CD14-positive monocyte (primary cell): ENCODE measurements around the gene PFKFB4. TPM values are rescaled to one million over a fixed set of nuclear protein-coding genes. Genes with fewer than 3 reads are reported as not detected.
A peak's percentile ranks its signal among the peaks of the same experiment; 100 is the strongest.

Source experiments
- DNase-seq, 3 donors: peaks; one replicate each; pipeline ENCODE4 v3.0.0-alpha.2; 2011 to 2022
- H2AFZ ChIP-seq: 2 replicates; pipeline ENCODE4 v1.6.0; 2012; ENCODE audit warnings: mild to moderate bottlenecking, low read depth, low read length, inconsistent platforms; ENCODE audit not compliant: insufficient read depth, poor library complexity, severe bottlenecking
- H3K27ac ChIP-seq, 2 donors: 1 replicate in 1 of 2; 2 replicates in 1 of 2; pipeline ENCODE4 v1.5.1; 2012 to 2013; ENCODE audit warnings: low read length in 2 of 2, control low read depth in 1 of 2, inconsistent platforms in 1 of 2, low read depth in 1 of 2, mild to moderate bottlenecking in 1 of 2
- H3K27me3 ChIP-seq, 2 donors: one replicate each; pipeline versions ENCODE4 v1.6.0 to v1.6.1; 2011 to 2013; ENCODE audit warnings: low read length in 2 of 2; ENCODE audit not compliant: control insufficient read depth in 2 of 2, insufficient read depth in 2 of 2
- H3K36me3 ChIP-seq, 2 donors: replicated peaks in 1 of 2; 1 replicate in 1 of 2; 2 replicates in 1 of 2; pipeline versions ENCODE4 v1.5.1 to v1.6.1; 2012 to 2013; ENCODE audit warnings: low read length in 2 of 2, control low read depth in 1 of 2, inconsistent platforms in 1 of 2, mild to moderate bottlenecking in 1 of 2; ENCODE audit not compliant: insufficient read depth in 2 of 2, control insufficient read depth in 1 of 2
- H3K4me1 ChIP-seq, 2 donors: 1 replicate in 1 of 2; 2 replicates in 1 of 2; pipeline versions ENCODE4 v1.5.1 to v1.6.1; 2012 to 2013; ENCODE audit warnings: low read length in 2 of 2, control low read depth in 1 of 2, inconsistent platforms in 1 of 2, mild to moderate bottlenecking in 1 of 2, moderate library complexity in 1 of 2; ENCODE audit not compliant: insufficient read depth in 2 of 2, control insufficient read depth in 1 of 2
- H3K4me2 ChIP-seq: replicated peaks from 2 replicates; pipeline ENCODE3; 2012; ENCODE audit warnings: low read length, moderate library complexity, mild to moderate bottlenecking; ENCODE audit not compliant: poor library complexity, severe bottlenecking; ENCODE audit errors: extremely low read depth
- H3K4me3 ChIP-seq, 3 experiments: fragments of 200-600 bp in 1 of 3; sonication (generic) in 1 of 3; replicated peaks in 1 of 3; 1 replicate in 2 of 3; 2 replicates in 1 of 3; pipeline ENCODE4 v1.5.1; 2011 to 2013; ENCODE audit warnings: low read length in 3 of 3, mild to moderate bottlenecking in 3 of 3, control low read depth in 2 of 3, low read depth in 2 of 3, inconsistent platforms in 1 of 3, moderate library complexity in 1 of 3
- H3K79me2 ChIP-seq: 2 replicates; pipeline ENCODE4 v1.6.0; 2012; ENCODE audit warnings: mild to moderate bottlenecking, control low read depth, inconsistent platforms, low read length, moderate library complexity; ENCODE audit not compliant: insufficient read depth
- H3K9ac ChIP-seq: 2 replicates; pipeline ENCODE4 v1.6.0; 2017; ENCODE audit warnings: low read length, mild to moderate bottlenecking; ENCODE audit not compliant: insufficient read depth, poor library complexity, severe bottlenecking
- H3K9me3 ChIP-seq, 2 donors: replicated peaks in 1 of 2; 1 replicate in 1 of 2; 2 replicates in 1 of 2; pipeline versions ENCODE4 v1.5.1 to v1.6.1; 2012 to 2013; ENCODE audit warnings: low read length in 2 of 2, control low read depth in 1 of 2; ENCODE audit not compliant: control insufficient read depth in 1 of 2, insufficient read depth in 1 of 2
- H4K20me1 ChIP-seq: 2 replicates; pipeline ENCODE4 v1.6.0; 2012; ENCODE audit warnings: mild to moderate bottlenecking, low read length, control low read depth, moderate library complexity; ENCODE audit not compliant: insufficient read depth
- H3K27ac Mint-ChIP-seq, 7 donors: one replicate each; pipeline ENCODE4 v1.8.0; 2020; ENCODE audit warnings: mild to moderate bottlenecking in 7 of 7, mixed read lengths in 7 of 7, moderate library complexity in 6 of 7, inconsistent platforms in 2 of 7
- H3K27me3 Mint-ChIP-seq, 3 donors: one replicate each; pipeline ENCODE4 v1.8.0; 2021 to 2022; ENCODE audit warnings: low read depth in 3 of 3, mild to moderate bottlenecking in 3 of 3, mixed read lengths in 3 of 3, moderate library complexity in 3 of 3, inconsistent platforms in 1 of 3
- H3K36me3 Mint-ChIP-seq, 2 donors: one replicate each; pipeline ENCODE4 v1.8.0; 2020; ENCODE audit warnings: mixed read lengths in 2 of 2, inconsistent platforms in 1 of 2, mild to moderate bottlenecking in 1 of 2
- H3K4me1 Mint-ChIP-seq: one replicate; pipeline ENCODE4 v1.8.0; 2020; ENCODE audit warnings: mild to moderate bottlenecking, mixed read lengths
- H3K4me3 Mint-ChIP-seq, 2 donors: one replicate each; pipeline ENCODE4 v1.8.0; 2020; ENCODE audit warnings: mild to moderate bottlenecking in 2 of 2, mixed read lengths in 2 of 2, moderate library complexity in 1 of 2
- H3K9me3 Mint-ChIP-seq, 7 donors: one replicate each; pipeline ENCODE4 v1.8.0; 2020 to 2022; ENCODE audit warnings: mixed read lengths in 7 of 7, mild to moderate bottlenecking in 6 of 7, moderate library complexity in 6 of 7, inconsistent platforms in 2 of 7
- WGBS: methylation state at CpG from one replicate; pipeline ENCODE4 v1.1.5; 2013; ENCODE audit warnings: missing lambda C conversion rate; ENCODE audit not compliant: insufficient coverage; 5-methylcytosine and 5-hydroxymethylcytosine counted together
- intact Hi-C, 2 donors: fragments of 100-400 bp; cut with micrococcal nuclease; formaldehyde crosslinking; loops; one replicate each; pipeline versions ENCODE4 v1.15.0 to v1.15.1; 2023
- polyA plus RNA-seq, 3 donors: library from polyadenylated mRNA; depleted of rRNA in 1 of 3; unstranded in 2 of 3; stranded (reverse) in 1 of 3; fragments of 300-500 nt in 2 of 3; fragments of >200 nt in 1 of 3; fragmentation: Illumina TruSeq in 2 of 3; gene quantifications; 1 replicate in 2 of 3; 2 replicates in 1 of 3; pipeline ENCODE4 v1.2.3, GENCODE V29; 2012 to 2021
- TF ChIP-seq, protein P1 (sequence below): fragments of 200-600 bp; IDR thresholded peaks from one replicate; pipeline ENCODE4 v1.8.0; 2022; ENCODE audit warnings: antibody characterized with exemption, mild to moderate bottlenecking

The PFKFB4 gene
- polyA plus RNA-seq, 3 donors: 32.2 to 44.9 (median 34.9) TPM

DNA sequence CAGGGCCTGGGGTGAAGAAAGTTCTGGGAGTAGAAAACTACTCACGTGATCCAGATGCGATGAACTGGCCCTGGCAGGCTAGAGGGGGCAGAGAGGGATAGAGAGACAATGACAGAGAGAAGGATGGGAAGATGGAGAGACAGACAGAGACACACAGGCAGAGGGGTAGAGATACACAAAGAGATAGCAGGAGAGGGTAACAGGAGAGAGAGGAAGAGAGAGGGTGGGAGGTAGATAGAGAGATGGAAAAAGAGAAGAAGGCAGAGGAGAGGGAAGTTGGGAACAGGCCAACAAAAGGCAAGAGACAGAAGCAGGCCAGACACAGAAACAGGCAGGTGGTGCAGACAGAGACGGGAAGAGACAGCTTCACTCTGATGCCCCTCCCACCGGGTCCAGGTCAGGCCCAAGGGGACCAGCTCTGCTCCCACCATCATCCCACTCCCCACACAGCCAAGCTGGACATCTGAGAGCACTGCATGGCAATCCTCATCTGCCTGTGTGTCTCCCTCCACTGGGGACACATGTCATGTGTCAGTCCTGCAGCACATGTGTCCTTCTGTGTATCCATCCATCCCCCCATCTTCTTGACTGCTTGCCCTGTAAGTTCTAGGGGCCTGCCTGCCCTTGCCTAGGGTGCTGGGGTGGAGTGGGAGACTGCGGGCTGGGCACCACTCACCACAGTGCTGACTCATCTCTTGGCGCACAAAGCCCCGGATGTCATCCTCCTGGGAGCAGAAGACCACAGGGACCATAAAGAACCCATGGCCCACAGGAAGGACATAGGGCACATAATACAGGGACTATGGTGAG lies 9.2 kb upstream of the PFKFB4 start:
- Histone ChIP-seq H3K4me3 (no peak overlapping the region), H3K27ac (peak overlapping the region; percentile 47 to 78), H4K20me1 (no peaks in the 10 kb centered on the region), H3K9ac (peak overlapping the region; percentile 51), H3K9me3 (no peaks in the 10 kb centered on the region), H2AFZ (no peak overlapping the region), H3K27me3 (no peaks in the 10 kb centered on the region), H3K4me1 (peaks cover 58 to 61% of the 10 kb centered on the region in 2 donors), H3K4me2 (peak overlapping the region; percentile 23), H3K36me3 (no peaks in the 10 kb centered on the region), H3K79me2 (no peaks in the 10 kb centered on the region)
- intact Hi-C loops: loop anchor here in 1 of 2 donors (2.0 kb wide), 2 partner anchors 43 to 69 kb away; partner anchors contain the start of genes SLC26A6 and UQCRC1
- TF ChIP-seq, protein P1, sequence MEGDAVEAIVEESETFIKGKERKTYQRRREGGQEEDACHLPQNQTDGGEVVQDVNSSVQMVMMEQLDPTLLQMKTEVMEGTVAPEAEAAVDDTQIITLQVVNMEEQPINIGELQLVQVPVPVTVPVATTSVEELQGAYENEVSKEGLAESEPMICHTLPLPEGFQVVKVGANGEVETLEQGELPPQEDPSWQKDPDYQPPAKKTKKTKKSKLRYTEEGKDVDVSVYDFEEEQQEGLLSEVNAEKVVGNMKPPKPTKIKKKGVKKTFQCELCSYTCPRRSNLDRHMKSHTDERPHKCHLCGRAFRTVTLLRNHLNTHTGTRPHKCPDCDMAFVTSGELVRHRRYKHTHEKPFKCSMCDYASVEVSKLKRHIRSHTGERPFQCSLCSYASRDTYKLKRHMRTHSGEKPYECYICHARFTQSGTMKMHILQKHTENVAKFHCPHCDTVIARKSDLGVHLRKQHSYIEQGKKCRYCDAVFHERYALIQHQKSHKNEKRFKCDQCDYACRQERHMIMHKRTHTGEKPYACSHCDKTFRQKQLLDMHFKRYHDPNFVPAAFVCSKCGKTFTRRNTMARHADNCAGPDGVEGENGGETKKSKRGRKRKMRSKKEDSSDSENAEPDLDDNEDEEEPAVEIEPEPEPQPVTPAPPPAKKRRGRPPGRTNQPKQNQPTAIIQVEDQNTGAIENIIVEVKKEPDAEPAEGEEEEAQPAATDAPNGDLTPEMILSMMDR: no peak
- Mint-ChIP-seq H3K4me3 (peak overlapping the region; percentile 46 to 53), H3K4me1 (peaks cover 56% of the 10 kb centered on the region), H3K27ac (peak overlapping the region; percentile 44 to 98 (median 96)), H3K36me3 (peaks cover 0 to 2% of the 10 kb centered on the region in 2 donors), H3K9me3 (no peaks in the 10 kb centered on the region), H3K27me3 (peaks cover 3 to 9% (median 3%) of the 10 kb centered on the region in 3 donors)
- peak; percentile 70 to 85 (median 72) for DNase-seq
- 29% methylated on average over 6 of the region's 7 CpGs for WGBS

DNA sequence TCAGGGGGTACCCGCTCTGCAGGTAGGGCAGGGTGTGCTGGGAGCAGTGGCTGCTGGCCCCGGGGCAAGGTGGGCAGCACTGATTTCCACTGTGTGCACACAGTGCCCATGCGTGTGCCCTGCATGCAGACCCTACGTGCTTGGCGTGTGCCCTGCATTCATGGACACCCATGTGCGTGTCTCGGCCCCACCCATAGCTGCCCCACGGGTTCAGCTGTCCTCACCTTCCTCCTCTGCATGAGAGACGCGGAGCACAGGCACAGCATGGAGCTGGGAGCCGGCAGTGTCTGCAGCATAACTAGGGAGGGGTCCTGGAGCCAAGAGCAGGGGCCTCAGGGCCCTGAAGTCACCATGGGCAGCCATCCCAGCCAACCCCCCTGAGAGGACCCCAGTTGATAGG lies 8.6 kb upstream of the PFKFB4 start:
- H3K4me2 ChIP-seq: no peak overlapping the region
- Mint-ChIP-seq H3K27ac (peak overlapping the region; percentile 44 to 98 (median 96)), H3K4me3 (no peak overlapping the region), H3K36me3 (peaks cover 0 to 2% of the 10 kb centered on the region in 2 donors), H3K9me3 (no peaks in the 10 kb centered on the region), H3K4me1 (peaks cover 62% of the 10 kb centered on the region), H3K27me3 (peaks cover 2 to 9% (median 3%) of the 10 kb centered on the region in 3 donors)
- H4K20me1 ChIP-seq: no peaks in the 10 kb centered on the region
- no peaks in the 10 kb centered on the region for H3K79me2 ChIP-seq
- no peaks in the 10 kb centered on the region for H3K27me3 ChIP-seq
- no peaks in the 10 kb centered on the region for H3K9me3 ChIP-seq
- peak overlapping the region; percentile 47 to 78 for H3K27ac ChIP-seq
- intact Hi-C loops: loop anchor here in 1 of 2 donors (2.0 kb wide), 2 partner anchors 44 to 70 kb away; partner anchors contain the start of genes SLC26A6 and UQCRC1
- no peak overlapping the region for H3K4me3 ChIP-seq
- 94% methylated on average over 10 of the region's 11 CpGs for WGBS
- TF ChIP-seq, protein P1: no peak
- H3K4me1 ChIP-seq: peaks cover 64 to 67% of the 10 kb centered on the region in 2 donors
- H2AFZ ChIP-seq: no peak overlapping the region
- DNase-seq: no peak
- peak overlapping the region; percentile 51 for H3K9ac ChIP-seq
- no peaks in the 10 kb centered on the region for H3K36me3 ChIP-seq
